ENCODE data around the gene WDTC1. TPM values are rescaled to one million over a fixed set of nuclear protein-coding genes. Genes with fewer than 3 reads are reported as not detected.

Gene WDTC1
- total RNA-seq, 1 experiment from 2014 or later = 19.0 TPM

DNA sequence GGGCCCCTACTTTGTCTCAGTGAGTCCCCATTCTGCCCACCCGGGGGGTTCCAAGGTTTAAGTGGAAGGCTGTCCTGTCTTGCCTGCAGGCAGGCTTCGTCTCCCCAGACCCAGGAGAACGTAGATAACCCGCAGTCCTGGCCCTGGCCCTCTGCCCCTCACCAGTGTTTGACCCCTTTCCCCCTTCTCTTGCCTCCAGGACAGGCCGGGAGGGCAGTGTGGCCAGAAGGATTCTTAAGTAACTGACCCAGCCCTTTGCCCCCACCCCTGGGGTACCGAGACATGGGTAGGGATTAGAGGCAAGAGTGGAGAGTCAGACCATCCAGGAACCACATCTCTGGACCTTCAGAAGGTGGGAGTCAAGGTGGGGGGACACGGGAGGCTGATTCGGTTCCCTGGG, 96.4 kb downstream of the WDTC1 start:
- Mint-ChIP-seq H3K36me3 (ENCODE audit: insufficient read depth in 1 of 3, low read depth in 3 of 3) (peaks cover 19 to 56% (median 45%) of the 10 kb centered on the region in 3 experiments; a peak in 6 of 7 replicates), H3K9me3 (no peaks in the 10 kb centered on the region), H3K4me3 (no peak overlapping the region), H3K27me3 (ENCODE audit: low read depth) (no peaks in the 10 kb centered on the region), H3K27ac (peak overlapping the region in 1 of 3 experiments; percentile 55; a peak in 2 of 7 replicates), H3K4me1 (no peaks in the 10 kb centered on the region)
- Histone ChIP-seq H3K9ac (ENCODE audit: extremely low read depth, insufficient read length, low read length) (no peak overlapping the region), H3K79me2 (ENCODE audit: insufficient read depth, low read length) (peaks cover 2% of the 10 kb centered on the region; the same call in 1 of the 2 replicates), H2BK120ac (ENCODE audit: low read depth, low read length, poor library complexity, severe bottlenecking) (no peak overlapping the region), H2BK5ac (ENCODE audit: insufficient read length, low read length) (no peak overlapping the region), H3K27ac (ENCODE audit: insufficient read length, low read depth, low read length) (no peak overlapping the region), H3K14ac (ENCODE audit: insufficient read depth, low read length) (no peak overlapping the region), H2BK20ac (ENCODE audit: low read depth, low read length, poor library complexity, severe bottlenecking) (no peak overlapping the region), H3K9me3 (ENCODE audit: control insufficient read depth, low read depth, low read length) (no peaks in the 10 kb centered on the region), H3K23me2 (ENCODE audit: insufficient read length, low read depth, low read length, poor library complexity, severe bottlenecking) (no peaks in the 10 kb centered on the region), H3K4me2 (ENCODE audit: insufficient read depth, insufficient read length, low read length) (no peak overlapping the region), H4K8ac (replicated peaks; ENCODE audit: insufficient read length, low read depth, low read length) (no peak overlapping the region), H3K18ac (ENCODE audit: insufficient read length, low read depth, low read length) (no peak overlapping the region), H3K4ac (ENCODE audit: low read depth, low read length) (no peak overlapping the region), H2BK15ac (ENCODE audit: low read depth, low read length) (no peak overlapping the region), H4K91ac (ENCODE audit: insufficient read length, low read depth, low read length) (no peak overlapping the region), H3K79me1 (ENCODE audit: insufficient read depth, low read depth, low read length, poor library complexity, severe bottlenecking) (peaks cover 3% of the 10 kb centered on the region), H3K23ac (ENCODE audit: insufficient read length, low read depth, low read length) (no peak overlapping the region), H2AK5ac (ENCODE audit: insufficient read length, low read length) (no peak overlapping the region), H2BK12ac (ENCODE audit: insufficient read length, low read depth, low read length) (no peak overlapping the region), H4K5ac (ENCODE audit: insufficient read length, low read depth, low read length) (no peak overlapping the region), H3K56ac (ENCODE audit: insufficient read length, low read depth, low read length) (no peak overlapping the region), H2AFZ (ENCODE audit: low read length) (no peak overlapping the region), H4K20me1 (ENCODE audit: control insufficient read depth, insufficient read depth, insufficient read length) (no peaks in the 10 kb centered on the region), H3K4me1 (ENCODE audit: insufficient read depth, low read length) (no peaks in the 10 kb centered on the region), H3T11ph (ENCODE audit: low read length) (no peak overlapping the region), H3K27me3 (ENCODE audit: insufficient read depth, low read length) (no peaks in the 10 kb centered on the region)
- TF ChIP-seq, protein P1, sequence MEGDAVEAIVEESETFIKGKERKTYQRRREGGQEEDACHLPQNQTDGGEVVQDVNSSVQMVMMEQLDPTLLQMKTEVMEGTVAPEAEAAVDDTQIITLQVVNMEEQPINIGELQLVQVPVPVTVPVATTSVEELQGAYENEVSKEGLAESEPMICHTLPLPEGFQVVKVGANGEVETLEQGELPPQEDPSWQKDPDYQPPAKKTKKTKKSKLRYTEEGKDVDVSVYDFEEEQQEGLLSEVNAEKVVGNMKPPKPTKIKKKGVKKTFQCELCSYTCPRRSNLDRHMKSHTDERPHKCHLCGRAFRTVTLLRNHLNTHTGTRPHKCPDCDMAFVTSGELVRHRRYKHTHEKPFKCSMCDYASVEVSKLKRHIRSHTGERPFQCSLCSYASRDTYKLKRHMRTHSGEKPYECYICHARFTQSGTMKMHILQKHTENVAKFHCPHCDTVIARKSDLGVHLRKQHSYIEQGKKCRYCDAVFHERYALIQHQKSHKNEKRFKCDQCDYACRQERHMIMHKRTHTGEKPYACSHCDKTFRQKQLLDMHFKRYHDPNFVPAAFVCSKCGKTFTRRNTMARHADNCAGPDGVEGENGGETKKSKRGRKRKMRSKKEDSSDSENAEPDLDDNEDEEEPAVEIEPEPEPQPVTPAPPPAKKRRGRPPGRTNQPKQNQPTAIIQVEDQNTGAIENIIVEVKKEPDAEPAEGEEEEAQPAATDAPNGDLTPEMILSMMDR (conservative IDR thresholded peaks at IDR 0.05) = no peak
- no CpG with 5 or more reads among the region's 8 CpGs for WGBS (ENCODE audit: extremely low coverage, insufficient read length, low lambda C conversion rate)
- no peak for DNase-seq
